Measurements from ENCODE around the gene SLC6A14.

GRCh38 chrX:116480059-116480458, 43.7 kb downstream of the SLC6A14 start:
- TF ChIP-seq CTCF (IDR thresholded peaks at IDR 0.05) (no peak), POLR2A (IDR thresholded peaks at IDR 0.05) (no peak)
